Activated CD4-positive, alpha-beta memory T cell treated with anti-CD3 and anti-CD28 coated beads for 36 hours (primary cell): ENCODE measurements around the gene MET. TPM values are rescaled to one million over a fixed set of nuclear protein-coding genes. Genes with fewer than 3 reads are reported as not detected.
"Not testable (repeated sequence)": the region's sequence is repeated elsewhere in the genome, so short reads cannot be mapped to it uniquely, and the experiment has no call there.

Experiments
- CTCF ChIA-PET: fragments of 350-600 bp; sonication (Branson Sonifier 250); formaldehyde crosslinking; loops from one replicate; lab custom pipeline; 2021; ENCODE audit warnings: antibody characterized with exemption, inconsistent platforms; lab: Charles Lee
- POLR2A ChIA-PET: fragments of 350-600 bp; sonication (Branson Sonifier 250); formaldehyde crosslinking; loops from one replicate; lab custom pipeline; 2021; ENCODE audit warnings: antibody characterized with exemption; lab: Charles Lee
- DNase-seq: peaks from one replicate; pipeline ENCODE4 v3.0.0-alpha.2; 2020
- H3K27ac Mint-ChIP-seq: one replicate; pipeline ENCODE4 v1.8.0; 2021; ENCODE audit warnings: mixed read lengths
- H3K27me3 Mint-ChIP-seq: one replicate; pipeline ENCODE4 v1.8.0; 2021; ENCODE audit warnings: mixed read lengths
- H3K36me3 Mint-ChIP-seq: one replicate; pipeline ENCODE4 v1.8.0; 2021; ENCODE audit warnings: mixed read lengths
- H3K4me1 Mint-ChIP-seq: one replicate; pipeline ENCODE4 v1.8.0; 2021; ENCODE audit warnings: low read depth, mixed read lengths
- H3K4me3 Mint-ChIP-seq: one replicate; pipeline ENCODE4 v1.8.0; 2021; ENCODE audit warnings: mild to moderate bottlenecking, mixed read lengths
- H3K9me3 Mint-ChIP-seq: one replicate; pipeline ENCODE4 v1.8.0; 2021; ENCODE audit warnings: mixed read lengths
- intact Hi-C: fragments of 100-400 bp; cut with micrococcal nuclease; formaldehyde crosslinking; loops from one replicate; pipeline ENCODE4 v1.15.1; 2023
- total RNA-seq, 2 experiments: library from RNA; stranded (reverse); gene quantifications; one replicate each; pipeline ENCODE4 v1.2.3, GENCODE V29; 2021

Gene MET
- total RNA-seq = 1 to 10 TPM; 1.4 to 1.8 TPM

DNA sequence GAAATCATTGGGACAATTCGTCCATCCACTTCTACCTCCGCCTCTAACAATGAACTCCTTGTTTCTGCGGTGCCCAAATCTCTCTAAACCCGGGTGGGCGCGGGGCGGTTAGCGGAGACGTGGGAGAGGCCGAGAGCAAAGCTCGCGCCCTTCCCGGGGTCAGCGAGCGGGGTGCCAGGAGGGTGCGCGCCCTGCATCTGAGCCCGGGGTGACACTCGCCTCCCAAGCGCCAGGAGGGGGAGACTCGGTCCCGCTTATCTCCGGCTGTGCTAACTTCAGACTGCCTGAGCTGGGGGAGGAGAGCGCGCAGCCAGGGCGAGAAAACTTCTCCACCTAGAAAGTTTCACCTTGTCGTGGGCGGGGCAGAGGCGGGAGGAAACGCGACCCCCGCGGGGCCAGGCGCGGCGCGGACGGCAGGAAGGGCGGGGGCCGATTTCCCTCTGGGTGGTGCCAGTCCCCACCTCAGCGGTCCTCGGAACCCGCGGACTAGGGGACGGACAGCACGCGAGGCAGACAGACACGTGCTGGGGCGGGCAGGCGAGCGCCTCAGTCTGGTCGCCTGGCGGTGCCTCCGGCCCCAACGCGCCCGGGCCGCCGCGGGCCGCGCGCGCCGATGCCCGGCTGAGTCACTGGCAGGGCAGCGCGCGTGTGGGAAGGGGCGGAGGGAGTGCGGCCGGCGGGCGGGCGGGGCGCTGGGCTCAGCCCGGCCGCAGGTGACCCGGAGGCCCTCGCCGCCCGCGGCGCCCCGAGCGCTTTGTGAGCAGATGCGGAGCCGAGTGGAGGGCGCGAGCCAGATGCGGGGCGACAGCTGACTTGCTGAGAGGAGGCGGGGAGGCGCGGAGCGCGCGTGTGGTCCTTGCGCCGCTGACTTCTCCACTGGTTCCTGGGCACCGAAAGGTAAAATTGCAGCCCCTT, at the start of gene MET:
TSS of gene MET (plus strand) at position 516 of the 915 bp plus-strand sequence. CDS start 26,889 bp downstream, outside the sequence.
- peak; percentile 73 for DNase-seq
- H3K9me3 Mint-ChIP-seq = no peaks in the 10 kb centered on the region
- H3K4me1 Mint-ChIP-seq = peaks cover 8% of the 10 kb centered on the region
- intact Hi-C loops = loop anchor here (1.0 to 5.0 kb wide), 3 partner anchors 80 to 130 kb away; no protein-coding TSS in a partner anchor
- H3K27ac Mint-ChIP-seq = no peak within 1 kb of the TSS
- POLR2A ChIA-PET = no interaction called here
- CTCF ChIA-PET = interaction anchor here (1.3 to 1.5 kb wide), 4 partner anchors 81 to 138 kb away, joined by 3 to 7 read pairs (median 6); no protein-coding TSS in a partner anchor
- no peaks in the 10 kb centered on the region for H3K36me3 Mint-ChIP-seq
- H3K27me3 Mint-ChIP-seq = peaks cover 61% of the 10 kb centered on the region
- peak within 1 kb of the TSS; percentile 66 for H3K4me3 Mint-ChIP-seq

DNA sequence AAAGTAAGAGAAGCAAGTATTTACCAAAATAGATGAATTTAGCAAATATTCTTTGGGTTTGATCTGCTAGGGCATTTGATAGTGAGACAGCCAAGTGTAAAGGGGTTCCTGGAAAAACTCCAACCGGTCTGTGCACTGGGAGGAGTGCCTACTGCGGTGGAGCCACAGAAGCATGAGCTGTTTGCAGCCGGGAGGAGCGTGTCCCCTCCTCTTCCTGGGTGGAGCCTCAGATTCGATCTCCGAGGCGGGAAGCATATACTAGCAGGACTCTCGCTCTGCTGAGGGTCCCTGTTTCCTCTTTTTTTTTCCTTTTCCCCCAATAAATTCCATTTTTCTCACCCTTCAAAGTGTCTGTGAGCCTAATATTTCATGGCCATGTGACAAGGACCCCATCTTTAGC, 45.1 kb upstream of the MET start:
- intact Hi-C loops = no loop called here
- CTCF ChIA-PET = interaction anchor here (0.5 to 0.6 kb wide), 2 partner anchors 106 to 453 kb away, joined by 3 to 4 read pairs; no protein-coding TSS in a partner anchor
- Mint-ChIP-seq H3K4me3 (no peak overlapping the region), H3K4me1 (peaks cover 6% of the 10 kb centered on the region), H3K27ac (no peak overlapping the region), H3K9me3 (no peaks in the 10 kb centered on the region), H3K27me3 (peaks cover 13% of the 10 kb centered on the region), H3K36me3 (no peaks in the 10 kb centered on the region)
- DNase-seq = no peak
- POLR2A ChIA-PET = no interaction called here

DNA sequence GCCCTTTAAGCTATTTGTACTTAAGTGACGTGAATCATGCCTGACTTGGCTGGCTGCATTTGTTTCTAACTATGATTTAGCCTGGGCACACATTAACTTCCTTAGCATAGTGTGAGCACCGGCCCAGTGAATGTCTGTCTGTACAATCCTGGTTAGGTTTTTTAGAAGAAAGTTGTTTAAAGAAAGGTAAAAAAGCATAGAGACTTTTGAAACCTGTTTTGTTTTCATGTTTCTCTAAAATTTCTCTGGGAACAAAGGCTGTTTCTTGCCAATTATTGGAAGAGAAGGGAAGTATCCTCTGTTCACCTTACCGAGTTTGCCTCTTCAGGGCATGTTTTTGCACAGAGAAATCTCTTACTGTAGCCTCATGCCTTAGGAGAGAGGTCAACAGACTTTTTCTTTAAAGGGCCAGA, 42.9 kb upstream of the MET start:
- no peaks in the 10 kb centered on the region for H3K9me3 Mint-ChIP-seq
- POLR2A ChIA-PET = no interaction called here

DNA sequence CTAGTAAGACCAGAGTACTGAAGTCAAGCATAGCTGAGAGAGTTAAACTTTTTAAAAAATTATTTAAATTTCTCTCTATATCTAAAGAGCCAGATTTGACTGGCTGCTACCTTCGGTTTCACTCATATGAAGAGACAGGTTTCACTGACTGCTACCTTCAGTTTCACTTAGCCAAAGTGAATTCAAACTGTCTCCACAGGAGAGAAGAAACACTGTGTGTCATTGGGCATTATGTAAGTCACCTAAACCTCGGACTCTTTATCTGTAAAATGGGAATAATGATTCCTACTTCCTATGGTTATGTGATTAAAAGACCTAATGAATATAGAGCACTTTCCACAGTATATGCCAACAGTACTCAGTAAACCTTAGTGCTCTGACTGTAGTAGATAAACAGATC, 41.6 kb upstream of the MET start:
- Mint-ChIP-seq H3K27ac (no peak overlapping the region), H3K27me3 (peaks cover 9% of the 10 kb centered on the region), H3K4me1 (peaks cover 6% of the 10 kb centered on the region), H3K36me3 (no peaks in the 10 kb centered on the region), H3K4me3 (no peak overlapping the region), H3K9me3 (no peaks in the 10 kb centered on the region)
- no peak for DNase-seq
- ChIA-PET CTCF (interaction anchor here (0.6 to 1.9 kb wide), 2 partner anchors 40 to 488 kb away, joined by 3 to 4 read pairs; no protein-coding TSS in a partner anchor), POLR2A (no interaction called here)
- intact Hi-C loops = loop anchor here (2.0 kb wide), 1 partner anchor 30 kb away; no protein-coding TSS in a partner anchor

More for the DNA sequence above, 42.9 kb upstream of the MET start:
- no peak for DNase-seq
- Mint-ChIP-seq H3K27me3 (peaks cover 7% of the 10 kb centered on the region), H3K4me3 (no peak overlapping the region), H3K36me3 (no peaks in the 10 kb centered on the region), H3K27ac (no peak overlapping the region), H3K4me1 (peaks cover 6% of the 10 kb centered on the region)
- CTCF ChIA-PET = no interaction called here
- intact Hi-C loops = no loop called here

DNA sequence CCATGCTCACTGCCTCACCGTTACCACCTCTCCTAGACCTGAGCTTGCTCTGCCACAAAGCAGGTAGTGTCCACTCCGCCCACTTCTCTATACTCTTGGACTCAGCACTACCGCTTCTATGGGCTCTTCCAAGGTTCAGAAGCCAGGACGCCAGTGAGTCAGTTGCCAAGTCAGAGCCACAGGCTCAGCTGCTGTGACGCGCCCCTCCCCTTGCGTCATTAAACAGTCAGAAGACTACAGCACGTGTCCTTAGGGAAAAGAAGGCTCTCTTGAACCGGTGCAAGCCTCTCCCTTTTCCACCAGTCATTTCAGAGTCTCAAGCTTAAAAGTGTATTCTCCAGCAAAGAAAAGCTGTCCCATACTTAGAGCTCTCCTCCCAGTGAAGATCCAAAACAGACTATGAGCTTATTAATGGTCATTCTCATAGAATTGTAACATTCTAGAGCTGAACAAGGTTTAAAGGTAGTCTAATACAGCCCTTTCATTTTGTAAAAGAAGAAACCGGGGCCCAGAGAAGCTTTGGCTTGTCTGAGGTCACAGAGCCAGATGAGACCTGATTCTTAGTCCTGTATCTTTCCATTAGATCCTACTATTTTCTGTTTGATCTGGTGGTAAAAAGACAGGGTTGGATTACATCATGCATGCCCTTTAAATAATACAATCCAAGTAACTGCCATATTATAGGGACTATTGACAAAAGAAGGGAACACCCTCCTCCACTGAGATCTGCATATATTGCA, 40.9 kb upstream of the MET start:
- Mint-ChIP-seq H3K27ac (no peak overlapping the region), H3K9me3 (no peaks in the 10 kb centered on the region), H3K4me3 (no peak overlapping the region), H3K4me1 (peaks cover 6% of the 10 kb centered on the region), H3K36me3 (no peaks in the 10 kb centered on the region), H3K27me3 (peaks cover 5% of the 10 kb centered on the region)
- no peak for DNase-seq
- ChIA-PET POLR2A (no interaction called here), CTCF (interaction anchor here (1.9 kb wide), 1 partner anchor 41 kb away, joined by 4 read pairs; no protein-coding TSS in a partner anchor)
- intact Hi-C loops = loop anchor here (2.0 kb wide), 1 partner anchor 30 kb away; no protein-coding TSS in a partner anchor

DNA sequence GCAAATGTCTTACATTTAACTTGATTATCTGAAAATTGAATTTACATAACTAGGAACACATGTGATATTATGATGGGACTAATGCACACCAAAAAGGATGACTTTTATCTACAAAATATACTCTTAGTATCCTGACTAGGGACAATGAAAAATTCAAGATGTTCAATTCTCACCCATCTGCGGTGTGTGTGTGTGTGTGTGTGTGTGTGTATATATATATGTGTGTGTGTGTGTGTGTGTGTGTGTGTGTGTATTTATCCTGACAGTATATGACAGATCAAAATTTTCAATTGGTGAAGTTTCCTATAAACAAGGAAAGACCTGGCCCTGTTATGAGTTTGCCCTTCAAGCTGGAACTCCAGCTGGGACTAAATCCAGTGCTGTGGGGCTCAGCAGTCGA, 40.3 kb upstream of the MET start:
- intact Hi-C loops = loop anchor here (2.0 kb wide), 1 partner anchor 31 kb away; no protein-coding TSS in a partner anchor
- ChIA-PET POLR2A (no interaction called here), CTCF (interaction anchor here (1.9 kb wide), 1 partner anchor 41 kb away, joined by 4 read pairs; no protein-coding TSS in a partner anchor)
- H3K27ac Mint-ChIP-seq = no peak overlapping the region
- no peak for DNase-seq
- no peaks in the 10 kb centered on the region for H3K36me3 Mint-ChIP-seq
- no peaks in the 10 kb centered on the region for H3K9me3 Mint-ChIP-seq
- peaks cover 4% of the 10 kb centered on the region for H3K27me3 Mint-ChIP-seq
- H3K4me3 Mint-ChIP-seq = no peak overlapping the region
- peaks cover 6% of the 10 kb centered on the region for H3K4me1 Mint-ChIP-seq

DNA sequence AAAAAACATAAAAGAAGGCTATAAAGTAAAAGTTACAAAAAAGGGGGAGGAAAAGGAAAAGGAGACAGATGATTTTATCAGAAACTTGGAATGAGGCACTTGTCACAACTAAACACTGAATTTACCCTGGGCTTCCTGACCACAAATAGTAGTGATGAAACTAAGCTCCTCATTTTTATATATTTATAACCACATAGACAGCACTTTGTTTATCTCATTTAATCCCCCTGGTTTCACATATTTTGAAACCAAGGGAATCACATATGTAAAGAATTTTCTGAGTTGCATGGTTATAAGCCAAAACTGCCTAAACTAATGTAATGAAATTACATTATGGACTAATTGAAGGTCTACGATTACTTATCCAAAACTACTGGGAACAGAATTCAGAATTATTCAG, 39.6 kb upstream of the MET start:
- Mint-ChIP-seq H3K4me1 (peaks cover 6% of the 10 kb centered on the region), H3K4me3 (no peak overlapping the region), H3K27ac (no peak overlapping the region), H3K36me3 (no peaks in the 10 kb centered on the region), H3K27me3 (peaks cover 2% of the 10 kb centered on the region), H3K9me3 (no peaks in the 10 kb centered on the region)
- ChIA-PET CTCF (no interaction called here), POLR2A (no interaction called here)
- intact Hi-C loops = no loop called here
- DNase-seq = no peak

DNA sequence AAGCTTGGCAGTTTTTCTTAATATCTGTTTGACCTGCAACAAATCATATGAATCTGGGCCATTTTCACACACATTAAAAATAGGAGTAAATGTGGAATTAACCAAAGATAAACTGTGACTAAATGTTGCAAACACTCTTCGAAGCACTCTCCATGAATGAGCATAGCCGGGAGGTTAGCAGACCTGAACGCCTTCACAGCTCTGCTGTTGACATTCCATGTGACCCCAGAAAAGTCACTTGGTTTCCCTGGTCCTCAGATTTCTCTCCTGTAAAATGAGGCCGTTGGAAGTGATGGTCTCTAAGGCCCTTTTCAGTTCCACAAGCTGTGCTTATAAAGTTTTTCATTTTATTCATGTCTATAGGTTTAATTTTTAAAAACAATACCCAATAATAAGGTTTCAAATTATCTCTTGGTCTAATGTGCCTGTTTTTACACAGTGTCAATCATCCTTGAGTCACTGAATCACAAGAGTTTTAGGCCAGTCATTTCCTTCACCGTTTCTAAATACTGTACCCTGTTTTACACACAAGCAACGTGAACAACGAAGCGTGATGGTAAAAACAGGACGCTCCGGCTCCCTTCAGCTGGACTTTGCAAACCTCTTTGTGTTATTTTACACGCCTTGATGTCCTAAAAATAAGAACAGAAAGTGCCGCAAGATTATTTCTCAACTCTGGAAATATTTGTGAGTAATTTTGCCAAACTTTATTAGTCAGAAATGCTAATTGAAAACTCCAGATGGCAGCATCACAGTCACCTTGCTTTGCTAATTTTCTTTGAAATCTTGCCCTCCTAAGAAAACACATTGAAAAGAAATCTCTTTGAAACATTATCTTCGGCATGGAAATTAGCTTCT, 38.6 kb upstream of the MET start:
- Mint-ChIP-seq H3K4me1 (peaks cover 6% of the 10 kb centered on the region), H3K9me3 (no peaks in the 10 kb centered on the region), H3K27ac (no peak overlapping the region), H3K27me3 (peaks cover 2% of the 10 kb centered on the region), H3K4me3 (no peak overlapping the region), H3K36me3 (no peaks in the 10 kb centered on the region)
- intact Hi-C loops = no loop called here
- ChIA-PET CTCF (no interaction called here), POLR2A (no interaction called here)
- no peak for DNase-seq

DNA sequence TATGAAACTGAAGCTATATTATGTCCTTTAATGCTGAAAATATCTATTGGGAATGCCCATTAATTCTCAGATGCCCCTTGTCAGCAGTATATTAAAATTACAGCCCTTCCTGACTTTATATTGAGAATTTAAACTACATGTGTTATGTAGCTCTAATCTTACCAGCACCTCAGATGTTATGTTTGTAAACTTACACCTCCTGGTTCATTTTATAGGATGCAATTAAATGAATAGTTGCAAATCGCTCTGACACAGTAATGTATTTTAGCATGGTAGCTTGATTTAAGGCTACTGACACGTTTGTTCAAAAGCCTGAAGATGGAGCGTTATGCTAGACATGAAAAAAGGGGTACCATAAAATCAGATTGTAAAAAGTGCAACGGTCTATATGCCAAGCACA, 35.0 kb upstream of the MET start:
- Mint-ChIP-seq H3K27ac (no peak overlapping the region), H3K27me3 (peaks cover 2% of the 10 kb centered on the region), H3K9me3 (no peaks in the 10 kb centered on the region), H3K36me3 (no peaks in the 10 kb centered on the region), H3K4me1 (no peaks in the 10 kb centered on the region), H3K4me3 (no peak overlapping the region)
- CTCF ChIA-PET = no interaction called here
- intact Hi-C loops = no loop called here
- no peak for DNase-seq
- POLR2A ChIA-PET = no interaction called here

DNA sequence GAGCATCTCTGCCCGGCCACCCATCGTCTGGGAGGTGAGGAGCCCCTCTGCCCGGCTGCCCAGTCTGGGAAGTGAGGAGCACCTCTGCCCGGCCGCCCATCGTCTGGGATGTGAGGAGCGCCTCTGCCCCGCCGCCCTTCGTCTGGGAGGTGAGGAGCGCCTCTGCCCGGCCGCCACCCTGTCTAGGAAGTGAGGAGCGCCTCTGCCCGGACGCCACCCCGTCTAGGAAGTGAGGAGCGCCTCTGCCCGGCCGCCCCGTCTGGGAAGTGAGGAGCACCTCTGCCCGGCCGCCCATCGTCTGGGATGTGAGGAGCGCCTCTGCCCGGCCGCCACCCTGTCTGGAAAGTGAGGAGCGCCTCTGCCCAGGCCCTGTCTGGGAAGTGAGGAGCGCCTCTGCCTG, 33.4 kb upstream of the MET start:
- H3K36me3 Mint-ChIP-seq, H3K4me3 Mint-ChIP-seq, intact Hi-C loops, DNase-seq, H3K27ac Mint-ChIP-seq, H3K27me3 Mint-ChIP-seq, H3K4me1 Mint-ChIP-seq, POLR2A ChIA-PET, CTCF ChIA-PET, H3K9me3 Mint-ChIP-seq: not testable (repeated sequence)

DNA sequence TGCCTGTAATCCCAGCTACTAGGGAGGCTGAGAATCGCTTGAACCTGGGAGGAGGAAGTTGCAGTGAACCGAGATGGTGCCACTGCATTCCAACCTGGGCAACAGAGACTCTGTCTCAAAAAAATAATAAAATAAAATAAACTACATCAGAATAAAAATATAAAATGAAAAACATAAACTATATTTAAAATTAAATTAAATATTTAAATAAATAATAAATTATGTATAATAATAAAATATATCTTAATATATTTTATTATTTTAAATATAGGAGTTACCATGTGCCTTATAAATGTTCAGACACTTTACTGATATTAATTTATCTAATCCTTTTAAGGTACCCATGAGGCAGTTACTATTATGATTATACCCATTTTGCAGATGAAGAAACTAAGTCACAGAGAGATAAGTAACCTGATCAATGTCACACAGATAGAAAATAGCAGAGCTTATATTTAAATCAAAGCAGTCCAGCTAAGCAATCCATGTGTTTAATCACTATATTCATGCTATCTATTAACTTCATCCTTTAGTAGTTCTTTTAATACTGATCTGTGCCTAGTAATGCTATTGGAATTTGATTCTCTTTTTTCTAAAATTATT, 30.3 kb upstream of the MET start:
- H3K27me3 Mint-ChIP-seq = peaks cover 6% of the 10 kb centered on the region
- no peak overlapping the region for H3K27ac Mint-ChIP-seq
- DNase-seq = no peak
- POLR2A ChIA-PET = no interaction called here
- H3K4me3 Mint-ChIP-seq = no peak overlapping the region
- H3K4me1 Mint-ChIP-seq = no peaks in the 10 kb centered on the region
- no peaks in the 10 kb centered on the region for H3K36me3 Mint-ChIP-seq
- H3K9me3 Mint-ChIP-seq = no peaks in the 10 kb centered on the region
- CTCF ChIA-PET = no interaction called here
- intact Hi-C loops = no loop called here
